ENCODE data around the gene GALNT14.

DNA sequence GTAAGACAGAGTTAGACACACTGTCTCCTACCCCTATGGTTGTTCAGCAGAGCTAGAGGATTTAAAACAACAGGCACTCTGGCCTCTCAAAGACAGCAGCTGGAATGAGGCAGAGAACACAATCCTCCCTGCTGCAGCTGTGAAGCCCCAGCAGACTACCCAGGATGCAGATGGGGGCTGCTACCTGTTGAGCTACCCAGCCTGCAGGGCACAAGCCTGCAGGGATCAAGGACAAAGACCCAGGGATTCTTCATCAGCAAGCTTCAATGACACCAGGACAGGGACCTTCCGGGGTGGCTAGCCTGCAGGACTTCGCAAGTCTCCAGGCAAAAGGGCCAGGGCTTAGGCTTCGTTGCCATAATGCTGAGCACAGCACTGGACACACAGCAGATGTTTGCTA lies 27.2 kb downstream of the GALNT14 start:
- TF ChIP-seq ASH2L (IDR thresholded peaks at IDR 0.05; ENCODE audit: low read length) (no peak), GABPA (IDR thresholded peaks at IDR 0.05; ENCODE audit: borderline replicate concordance, insufficient read depth, low read length) (no peak), RAD21 (IDR thresholded peaks at IDR 0.05 in 1 of 2, conservative IDR thresholded peaks at IDR 0.05 in 1 of 2; ENCODE audit: low read depth in 2 of 2, low read length in 2 of 2) (no peak)

Data from H1 (cell line).